Stimulated activated naive CD8-positive, alpha-beta T cell treated with anti-CD3 and anti-CD28 coated beads, Interleukin-15, Interleukin-2, amounts not matched to agents 100 ng/mL and 50 ng/mL, for 24 hours (primary cell): ENCODE measurements around the gene MED9.

ENCODE experiments used
- H3K27ac Mint-ChIP-seq: one replicate; pipeline ENCODE4 v1.8.0; 2021; ENCODE audit warnings: mild to moderate bottlenecking, mixed read lengths
- H3K27me3 Mint-ChIP-seq: one replicate; pipeline ENCODE4 v1.8.0; 2021; ENCODE audit warnings: mixed read lengths
- H3K36me3 Mint-ChIP-seq: one replicate; pipeline ENCODE4 v1.8.0; 2021; ENCODE audit warnings: low read depth, mixed read lengths
- H3K4me1 Mint-ChIP-seq: one replicate; pipeline ENCODE4 v1.8.0; 2021; ENCODE audit warnings: low read depth, mixed read lengths
- H3K4me3 Mint-ChIP-seq: one replicate; pipeline ENCODE4 v1.8.0; 2021; ENCODE audit warnings: mild to moderate bottlenecking, mixed read lengths
- H3K9me3 Mint-ChIP-seq: one replicate; pipeline ENCODE4 v1.8.0; 2021; ENCODE audit warnings: mixed read lengths

Gene MED9

GRCh38 chr17:17537311-17538099 lies 60.7 kb downstream of the MED9 start:
- Mint-ChIP-seq H3K4me1 (no peaks in the 10 kb centered on the region), H3K4me3 (no peak overlapping the region), H3K9me3 (no peaks in the 10 kb centered on the region), H3K27ac (no peak overlapping the region), H3K27me3 (no peaks in the 10 kb centered on the region), H3K36me3 (no peaks in the 10 kb centered on the region)

DNA sequence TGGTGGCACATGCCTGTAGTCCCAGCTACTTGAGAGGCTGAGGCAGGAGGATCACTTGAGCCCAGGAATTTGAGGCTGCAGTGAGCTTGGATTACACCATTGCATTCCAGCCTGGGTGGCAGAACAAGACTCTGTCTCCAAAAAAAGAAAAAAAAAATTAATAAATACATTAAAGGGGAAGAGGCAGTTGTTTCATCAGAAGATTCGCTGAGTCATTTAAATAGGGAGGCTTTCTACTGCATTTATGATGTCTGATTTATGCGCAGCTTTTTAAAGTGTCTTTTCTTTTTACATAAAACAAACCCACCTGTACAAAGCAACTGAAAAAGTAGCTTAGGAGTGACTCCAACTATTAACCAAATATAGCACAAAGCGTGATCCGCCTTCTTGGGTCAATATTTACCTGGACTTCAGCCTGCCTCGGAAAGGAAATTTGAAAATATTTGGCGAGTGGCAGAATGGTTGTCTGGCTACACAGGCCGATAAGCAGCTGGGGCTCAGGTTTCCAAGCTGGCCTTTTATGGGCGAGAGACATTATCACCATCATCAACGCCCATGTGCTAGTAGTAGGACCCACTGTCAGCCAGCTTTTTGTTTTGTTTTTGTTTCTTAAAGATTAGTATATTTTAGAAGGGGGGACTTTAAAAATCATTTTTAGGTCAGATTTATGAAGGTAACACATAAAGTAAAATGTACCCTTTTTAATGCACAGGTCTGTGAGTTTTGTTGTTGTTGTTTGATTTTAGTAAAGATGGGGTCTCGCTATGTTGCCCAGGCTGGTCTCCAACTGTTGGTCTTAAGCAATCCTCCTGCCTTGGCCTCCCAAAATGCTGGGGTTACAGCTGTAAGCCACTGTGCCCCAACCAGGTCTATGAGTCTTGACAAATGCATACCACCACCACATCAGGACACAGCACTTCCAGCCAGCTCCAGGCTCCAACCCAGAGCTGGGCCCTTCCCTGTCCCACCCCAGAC lies 61.9 kb downstream of the MED9 start:
- no peak overlapping the region for H3K4me3 Mint-ChIP-seq
- no peak overlapping the region for H3K27ac Mint-ChIP-seq
- H3K9me3 Mint-ChIP-seq = no peaks in the 10 kb centered on the region
- H3K4me1 Mint-ChIP-seq = no peaks in the 10 kb centered on the region
- H3K27me3 Mint-ChIP-seq = no peaks in the 10 kb centered on the region
- H3K36me3 Mint-ChIP-seq = no peaks in the 10 kb centered on the region

- Mint-ChIP-seq H3K27ac (no peak overlapping the region), H3K9me3 (no peaks in the 10 kb centered on the region), H3K27me3 (no peaks in the 10 kb centered on the region), H3K36me3 (no peaks in the 10 kb centered on the region), H3K4me1 (no peaks in the 10 kb centered on the region), H3K4me3 (no peak overlapping the region)
These were observed 62.8 kb downstream of the MED9 start for GRCh38 chr17:17539591-17539990.

- no peaks in the 10 kb centered on the region for H3K27me3 Mint-ChIP-seq
- H3K9me3 Mint-ChIP-seq = no peaks in the 10 kb centered on the region
- H3K4me3 Mint-ChIP-seq = no peak overlapping the region
These were observed 63.6 kb downstream of the MED9 start for GRCh38 chr17:17540278-17540906.

GRCh38 chr17:17540935-17541639 lies 64.3 kb downstream of the MED9 start:
- H3K36me3 Mint-ChIP-seq = no peaks in the 10 kb centered on the region
- H3K27me3 Mint-ChIP-seq = no peaks in the 10 kb centered on the region
- no peaks in the 10 kb centered on the region for H3K4me1 Mint-ChIP-seq
- no peak overlapping the region for H3K27ac Mint-ChIP-seq
- H3K9me3 Mint-ChIP-seq = no peaks in the 10 kb centered on the region
- no peak overlapping the region for H3K4me3 Mint-ChIP-seq

More at GRCh38 chr17:17540278-17540906, 63.6 kb downstream of the MED9 start:
- H3K4me1 Mint-ChIP-seq = no peaks in the 10 kb centered on the region
- H3K27ac Mint-ChIP-seq = no peak overlapping the region
- no peaks in the 10 kb centered on the region for H3K36me3 Mint-ChIP-seq

DNA sequence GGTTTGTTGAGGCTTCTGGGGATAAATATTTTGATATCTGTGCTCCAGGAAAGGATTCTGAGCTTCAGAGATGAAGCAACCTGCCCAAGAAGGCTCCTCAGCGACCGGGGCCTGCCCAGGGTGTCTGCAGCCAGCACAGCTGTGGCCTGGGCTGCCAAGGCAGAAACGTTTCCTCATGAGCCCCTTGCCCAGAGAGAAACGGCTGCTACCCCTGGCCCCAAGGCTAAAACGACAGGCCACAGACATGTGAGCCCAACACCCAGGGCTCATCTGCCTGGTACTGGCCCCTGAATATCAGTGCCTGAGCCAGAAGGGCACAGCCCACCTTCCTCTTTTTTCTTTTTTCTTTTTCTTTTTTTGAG lies 64.8 kb downstream of the MED9 start:
- H3K4me3 Mint-ChIP-seq = no peak overlapping the region
- no peaks in the 10 kb centered on the region for H3K4me1 Mint-ChIP-seq
- H3K36me3 Mint-ChIP-seq = no peaks in the 10 kb centered on the region
- no peak overlapping the region for H3K27ac Mint-ChIP-seq
- H3K27me3 Mint-ChIP-seq = no peaks in the 10 kb centered on the region
- H3K9me3 Mint-ChIP-seq = no peaks in the 10 kb centered on the region
